H9 (cell line): ENCODE measurements around the gene PDE1C. TPM values are rescaled to one million over a fixed set of nuclear protein-coding genes. Genes with fewer than 3 reads are reported as not detected.

Experiments
- DNase-seq: peaks from one replicate; pipeline ENCODE4 v3.0.0-alpha.2; 2017
- H2AFZ ChIP-seq: one replicate; pipeline ENCODE4 v1.6.1; 2013; ENCODE audit warnings: mild to moderate bottlenecking, low read length, control low read depth, moderate library complexity
- H2AK5ac ChIP-seq: 2 replicates; pipeline ENCODE4 v1.6.1; 2013; ENCODE audit warnings: low read length, control low read depth, mixed read lengths; ENCODE audit not compliant: insufficient read length
- H2BK120ac ChIP-seq: one replicate; pipeline ENCODE4 v1.6.1; 2013; ENCODE audit warnings: low read depth, mild to moderate bottlenecking, low read length, control low read depth, inconsistent platforms; ENCODE audit not compliant: poor library complexity, severe bottlenecking
- H2BK12ac ChIP-seq: 2 replicates; pipeline ENCODE4 v1.6.1; 2013; ENCODE audit warnings: low read length, control low read depth, mixed read lengths, low read depth; ENCODE audit not compliant: insufficient read length
- H2BK15ac ChIP-seq: 2 replicates; pipeline ENCODE4 v1.6.1; 2013; ENCODE audit warnings: low read depth, low read length, control low read depth
- H2BK20ac ChIP-seq: one replicate; pipeline ENCODE4 v1.6.1; 2013; ENCODE audit warnings: low read depth, mild to moderate bottlenecking, low read length, control low read depth, inconsistent platforms; ENCODE audit not compliant: poor library complexity, severe bottlenecking
- H2BK5ac ChIP-seq: 2 replicates; pipeline ENCODE4 v1.6.1; 2013; ENCODE audit warnings: low read length, control low read depth, mixed read lengths; ENCODE audit not compliant: insufficient read length
- H3K14ac ChIP-seq: 2 replicates; pipeline ENCODE4 v1.6.1; 2013; ENCODE audit warnings: low read length, control low read depth; ENCODE audit not compliant: insufficient read depth
- H3K18ac ChIP-seq: 2 replicates; pipeline ENCODE4 v1.6.1; 2013; ENCODE audit warnings: low read depth, mild to moderate bottlenecking, mixed read lengths, low read length, control low read depth; ENCODE audit not compliant: insufficient read length
- H3K23ac ChIP-seq: 2 replicates; pipeline ENCODE4 v1.6.1; 2013; ENCODE audit warnings: low read length, control low read depth, mixed read lengths, low read depth; ENCODE audit not compliant: insufficient read length
- H3K23me2 ChIP-seq: 2 replicates; pipeline ENCODE4 v1.6.1; 2013; ENCODE audit warnings: low read depth, mild to moderate bottlenecking, mixed read lengths, low read length, control low read depth; ENCODE audit not compliant: insufficient read length, poor library complexity, severe bottlenecking
- H3K27ac ChIP-seq: 2 replicates; pipeline ENCODE4 v1.5.1; 2013; ENCODE audit warnings: low read length, control low read depth, mixed read lengths, low read depth; ENCODE audit not compliant: insufficient read length
- H3K27me3 ChIP-seq: 2 replicates; pipeline ENCODE4 v1.6.1; 2013; ENCODE audit warnings: low read length, control low read depth, inconsistent platforms; ENCODE audit not compliant: insufficient read depth
- H3K4ac ChIP-seq: 2 replicates; pipeline ENCODE4 v1.6.1; 2013; ENCODE audit warnings: low read depth, mild to moderate bottlenecking, control low read depth, inconsistent platforms, low read length, moderate library complexity
- H3K4me1 ChIP-seq: 2 replicates; pipeline ENCODE4 v1.6.1; 2013; ENCODE audit warnings: low read length, control low read depth, inconsistent platforms; ENCODE audit not compliant: insufficient read depth
- H3K4me2 ChIP-seq: 2 replicates; pipeline ENCODE4 v1.6.1; 2013; ENCODE audit warnings: low read length, control low read depth, mixed read lengths; ENCODE audit not compliant: insufficient read length, insufficient read depth
- H3K56ac ChIP-seq: 2 replicates; pipeline ENCODE4 v1.6.1; 2013; ENCODE audit warnings: low read depth, mild to moderate bottlenecking, mixed read lengths, low read length, control low read depth; ENCODE audit not compliant: insufficient read length
- H3K79me1 ChIP-seq: 2 replicates; pipeline ENCODE4 v1.6.1; 2013; ENCODE audit warnings: low read depth, mild to moderate bottlenecking, moderate library complexity, low read length, control low read depth, inconsistent platforms; ENCODE audit not compliant: insufficient read depth, poor library complexity, severe bottlenecking
- H3K79me2 ChIP-seq: 2 replicates; pipeline ENCODE4 v1.6.1; 2013; ENCODE audit warnings: low read length, control low read depth, inconsistent platforms; ENCODE audit not compliant: insufficient read depth
- H3K9ac ChIP-seq: 2 replicates; pipeline ENCODE4 v1.6.1; 2013; ENCODE audit warnings: low read length, control low read depth, mixed read lengths; ENCODE audit not compliant: insufficient read length; ENCODE audit errors: extremely low read depth
- H3K9me3 ChIP-seq: one replicate; pipeline ENCODE4 v1.6.1; 2013; ENCODE audit warnings: low read depth, low read length, inconsistent platforms; ENCODE audit not compliant: control insufficient read depth
- H3T11ph ChIP-seq: one replicate; pipeline ENCODE4 v1.6.1; 2013; ENCODE audit warnings: mild to moderate bottlenecking, low read length, control low read depth, inconsistent platforms
- H4K20me1 ChIP-seq: one replicate; pipeline ENCODE4 v1.6.1; 2013; ENCODE audit not compliant: control insufficient read depth, insufficient read length, insufficient read depth
- H4K5ac ChIP-seq: 2 replicates; pipeline ENCODE4 v1.6.1; 2013; ENCODE audit warnings: low read depth, mild to moderate bottlenecking, mixed read lengths, low read length, control low read depth; ENCODE audit not compliant: insufficient read length
- H4K8ac ChIP-seq: replicated peaks from 2 replicates; pipeline ENCODE4 v1.6.1; 2013; ENCODE audit warnings: low read length, control low read depth, mixed read lengths, low read depth; ENCODE audit not compliant: insufficient read length
- H4K91ac ChIP-seq: 2 replicates; pipeline ENCODE4 v1.6.1; 2013; ENCODE audit warnings: low read depth, mild to moderate bottlenecking, moderate library complexity, mixed read lengths, low read length, control low read depth; ENCODE audit not compliant: insufficient read length
- H3K27ac Mint-ChIP-seq, 3 experiments: 2 replicates in 2 of 3; 3 replicates in 1 of 3; pipeline ENCODE4 v1.8.0; 2020 to 2021; ENCODE audit warnings: mixed read lengths in 3 of 3, mild to moderate bottlenecking in 1 of 3, moderate library complexity in 1 of 3
- H3K27me3 Mint-ChIP-seq: 2 replicates; pipeline ENCODE4 v1.8.0; 2021; ENCODE audit warnings: low read depth, mild to moderate bottlenecking, moderate library complexity, mixed read lengths
- H3K36me3 Mint-ChIP-seq, 3 experiments: 2 replicates in 2 of 3; 3 replicates in 1 of 3; pipeline ENCODE4 v1.8.0; 2020 to 2021; ENCODE audit warnings: low read depth in 3 of 3, mixed read lengths in 3 of 3; ENCODE audit not compliant: insufficient read depth in 1 of 3
- H3K4me1 Mint-ChIP-seq, 2 experiments: 2 replicates each; pipeline ENCODE4 v1.8.0; 2020; ENCODE audit warnings: mixed read lengths in 2 of 2
- H3K4me3 Mint-ChIP-seq, 2 experiments: 2 replicates in 1 of 2; 3 replicates in 1 of 2; pipeline ENCODE4 v1.8.0; 2020 to 2021; ENCODE audit warnings: mild to moderate bottlenecking in 2 of 2, mixed read lengths in 2 of 2, moderate library complexity in 1 of 2
- H3K9me3 Mint-ChIP-seq, 2 experiments: 2 replicates in 1 of 2; 3 replicates in 1 of 2; pipeline ENCODE4 v1.8.0; 2020; ENCODE audit warnings: mild to moderate bottlenecking in 2 of 2, mixed read lengths in 2 of 2, moderate library complexity in 1 of 2
- WGBS: extraction: QIAGEN DNeasy Blood & Tissue Kit; methylation state at CpG from one replicate; pipeline ENCODE4 v1.1.7; 2013; ENCODE audit warnings: missing lambda C conversion rate, low lambda C conversion rate, mixed read lengths; ENCODE audit not compliant: insufficient read length; ENCODE audit errors: extremely low coverage; 5-methylcytosine and 5-hydroxymethylcytosine counted together
- total RNA-seq: library from RNA; stranded (reverse); gene quantifications from 2 replicates; pipeline ENCODE4 v1.2.1, GENCODE V29; 2021
- TF ChIP-seq, protein P1 (sequence below): fragments of 200-600 bp; sonication (generic); conservative IDR thresholded peaks from 3 replicates; pipeline ENCODE4 v1.8.0; 2021; ENCODE audit warnings: antibody characterized with exemption, mild to moderate bottlenecking

PDE1C gene
- total RNA-seq, 1 experiment from 2014 or later: 0.17 TPM

GRCh38 chr7:31758755-31759154, 311.5 kb downstream of the PDE1C start:
- Histone ChIP-seq H3K9me3 (no peaks in the 10 kb centered on the region), H3K4me2 (no peak overlapping the region), H3K27me3 (peaks cover 36% of the 10 kb centered on the region; the same call in 1 of the 2 replicates), H3K79me1 (no peaks in the 10 kb centered on the region), H3K23ac (no peak overlapping the region), H2BK12ac (no peak overlapping the region), H4K91ac (no peak overlapping the region), H4K5ac (no peak overlapping the region), H2AFZ (no peak overlapping the region), H3K4me1 (no peaks in the 10 kb centered on the region), H3K79me2 (no peaks in the 10 kb centered on the region), H3K27ac (no peak overlapping the region), H3K9ac (no peak overlapping the region), H2BK120ac (no peak overlapping the region), H2BK5ac (no peak overlapping the region), H3K4ac (no peak overlapping the region), H2BK15ac (no peak overlapping the region), H3K18ac (no peak overlapping the region), H3K56ac (no peak overlapping the region), H2AK5ac (no peak overlapping the region), H3K14ac (no peak overlapping the region), H3K23me2 (no peaks in the 10 kb centered on the region), H2BK20ac (no peak overlapping the region), H4K20me1 (no peaks in the 10 kb centered on the region), H3T11ph (no peak overlapping the region), H4K8ac (no peak overlapping the region)
- TF ChIP-seq, protein P1, sequence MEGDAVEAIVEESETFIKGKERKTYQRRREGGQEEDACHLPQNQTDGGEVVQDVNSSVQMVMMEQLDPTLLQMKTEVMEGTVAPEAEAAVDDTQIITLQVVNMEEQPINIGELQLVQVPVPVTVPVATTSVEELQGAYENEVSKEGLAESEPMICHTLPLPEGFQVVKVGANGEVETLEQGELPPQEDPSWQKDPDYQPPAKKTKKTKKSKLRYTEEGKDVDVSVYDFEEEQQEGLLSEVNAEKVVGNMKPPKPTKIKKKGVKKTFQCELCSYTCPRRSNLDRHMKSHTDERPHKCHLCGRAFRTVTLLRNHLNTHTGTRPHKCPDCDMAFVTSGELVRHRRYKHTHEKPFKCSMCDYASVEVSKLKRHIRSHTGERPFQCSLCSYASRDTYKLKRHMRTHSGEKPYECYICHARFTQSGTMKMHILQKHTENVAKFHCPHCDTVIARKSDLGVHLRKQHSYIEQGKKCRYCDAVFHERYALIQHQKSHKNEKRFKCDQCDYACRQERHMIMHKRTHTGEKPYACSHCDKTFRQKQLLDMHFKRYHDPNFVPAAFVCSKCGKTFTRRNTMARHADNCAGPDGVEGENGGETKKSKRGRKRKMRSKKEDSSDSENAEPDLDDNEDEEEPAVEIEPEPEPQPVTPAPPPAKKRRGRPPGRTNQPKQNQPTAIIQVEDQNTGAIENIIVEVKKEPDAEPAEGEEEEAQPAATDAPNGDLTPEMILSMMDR: no peak
- no peak for DNase-seq
- Mint-ChIP-seq H3K4me3 (no peak overlapping the region), H3K4me1 (no peaks in the 10 kb centered on the region), H3K27ac (no peak overlapping the region), H3K9me3 (peaks cover 0 to 3% of the 10 kb centered on the region in 2 experiments; a peak in 2 of 5 replicates), H3K36me3 (no peaks in the 10 kb centered on the region; a peak in 1 of 7 replicates), H3K27me3 (peaks cover 100% of the 10 kb centered on the region)
- WGBS: no CpG with 5 or more reads among the region's 3 CpGs
